Neural progenitor cell (in vitro differentiated cells): ENCODE results near the gene HKDC1.

Experiments used
- EZH2 ChIP-seq: fragments of 200-600 bp; sonication (generic); IDR thresholded peaks from 2 replicates; pipeline ENCODE4 v1.6.1; 2017; ENCODE audit warnings: antibody characterized with exemption, mild to moderate bottlenecking, moderate library complexity
- EZH2phosphoT487 ChIP-seq: fragments of 200-600 bp; sonication (generic); IDR thresholded peaks from 2 replicates; pipeline ENCODE4 v1.6.1; 2017; ENCODE audit warnings: antibody characterized with exemption
- TF ChIP-seq, protein P1 (sequence below): fragments of 200-600 bp; sonication (generic); IDR thresholded peaks from 2 replicates; pipeline ENCODE4 v1.5.1; 2017; ENCODE audit warnings: antibody characterized with exemption, mild to moderate bottlenecking

DNA sequence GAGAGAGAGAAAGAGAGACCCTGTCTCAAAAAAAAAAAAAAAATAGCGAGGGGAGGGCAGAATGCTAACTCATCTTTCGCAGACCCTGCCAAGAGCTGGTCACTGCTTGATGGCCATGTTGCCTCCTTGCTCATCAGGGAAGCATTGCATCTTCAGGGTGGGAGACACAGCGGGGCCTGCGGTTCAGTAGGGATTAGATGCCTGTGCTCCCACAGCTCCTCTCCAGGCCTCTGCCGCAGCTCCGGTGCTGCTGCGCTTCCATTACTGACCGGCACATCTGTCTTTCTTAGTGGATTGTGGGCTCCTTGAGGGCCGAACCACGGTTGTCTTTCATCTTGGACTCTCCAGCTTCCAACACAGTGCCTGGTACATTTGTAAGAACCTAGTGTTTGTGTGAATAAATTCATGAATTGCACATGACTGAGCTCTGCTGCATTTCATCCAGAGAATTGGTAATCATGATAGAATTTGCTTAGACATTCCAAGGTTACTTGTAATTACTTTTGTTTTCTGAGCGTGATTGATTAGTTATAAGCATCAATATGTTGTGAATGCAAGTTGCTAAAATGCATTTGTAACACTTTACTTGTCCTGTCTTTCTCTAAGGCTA is 75.0 kb downstream of the HKDC1 start:
- TF ChIP-seq, protein P1, sequence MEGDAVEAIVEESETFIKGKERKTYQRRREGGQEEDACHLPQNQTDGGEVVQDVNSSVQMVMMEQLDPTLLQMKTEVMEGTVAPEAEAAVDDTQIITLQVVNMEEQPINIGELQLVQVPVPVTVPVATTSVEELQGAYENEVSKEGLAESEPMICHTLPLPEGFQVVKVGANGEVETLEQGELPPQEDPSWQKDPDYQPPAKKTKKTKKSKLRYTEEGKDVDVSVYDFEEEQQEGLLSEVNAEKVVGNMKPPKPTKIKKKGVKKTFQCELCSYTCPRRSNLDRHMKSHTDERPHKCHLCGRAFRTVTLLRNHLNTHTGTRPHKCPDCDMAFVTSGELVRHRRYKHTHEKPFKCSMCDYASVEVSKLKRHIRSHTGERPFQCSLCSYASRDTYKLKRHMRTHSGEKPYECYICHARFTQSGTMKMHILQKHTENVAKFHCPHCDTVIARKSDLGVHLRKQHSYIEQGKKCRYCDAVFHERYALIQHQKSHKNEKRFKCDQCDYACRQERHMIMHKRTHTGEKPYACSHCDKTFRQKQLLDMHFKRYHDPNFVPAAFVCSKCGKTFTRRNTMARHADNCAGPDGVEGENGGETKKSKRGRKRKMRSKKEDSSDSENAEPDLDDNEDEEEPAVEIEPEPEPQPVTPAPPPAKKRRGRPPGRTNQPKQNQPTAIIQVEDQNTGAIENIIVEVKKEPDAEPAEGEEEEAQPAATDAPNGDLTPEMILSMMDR: no peak
- TF ChIP-seq EZH2 (no peak), EZH2phosphoT487 (no peak)
